CD14-positive monocyte (primary cell): ENCODE measurements around the gene TPRG1. TPM values are rescaled to one million over a fixed set of nuclear protein-coding genes. Genes with fewer than 3 reads are reported as not detected.

Experiments
- DNase-seq, 3 donors: peaks; one replicate each; pipeline ENCODE4 v3.0.0-alpha.2; 2011 to 2022
- H2AFZ ChIP-seq: 2 replicates; pipeline ENCODE4 v1.6.0; 2012; ENCODE audit warnings: mild to moderate bottlenecking, low read depth, low read length, inconsistent platforms; ENCODE audit not compliant: insufficient read depth, poor library complexity, severe bottlenecking
- H3K27ac ChIP-seq, 2 donors: 1 replicate in 1 of 2; 2 replicates in 1 of 2; pipeline ENCODE4 v1.5.1; 2012 to 2013; ENCODE audit warnings: low read length in 2 of 2, control low read depth in 1 of 2, inconsistent platforms in 1 of 2, low read depth in 1 of 2, mild to moderate bottlenecking in 1 of 2
- H3K27me3 ChIP-seq, 2 donors: one replicate each; pipeline versions ENCODE4 v1.6.0 to v1.6.1; 2011 to 2013; ENCODE audit warnings: low read length in 2 of 2; ENCODE audit not compliant: control insufficient read depth in 2 of 2, insufficient read depth in 2 of 2
- H3K36me3 ChIP-seq, 2 donors: replicated peaks in 1 of 2; 1 replicate in 1 of 2; 2 replicates in 1 of 2; pipeline versions ENCODE4 v1.5.1 to v1.6.1; 2012 to 2013; ENCODE audit warnings: low read length in 2 of 2, control low read depth in 1 of 2, inconsistent platforms in 1 of 2, mild to moderate bottlenecking in 1 of 2; ENCODE audit not compliant: insufficient read depth in 2 of 2, control insufficient read depth in 1 of 2
- H3K4me1 ChIP-seq, 2 donors: 1 replicate in 1 of 2; 2 replicates in 1 of 2; pipeline versions ENCODE4 v1.5.1 to v1.6.1; 2012 to 2013; ENCODE audit warnings: low read length in 2 of 2, control low read depth in 1 of 2, inconsistent platforms in 1 of 2, mild to moderate bottlenecking in 1 of 2, moderate library complexity in 1 of 2; ENCODE audit not compliant: insufficient read depth in 2 of 2, control insufficient read depth in 1 of 2
- H3K4me2 ChIP-seq: replicated peaks from 2 replicates; pipeline ENCODE3; 2012; ENCODE audit warnings: low read length, moderate library complexity, mild to moderate bottlenecking; ENCODE audit not compliant: poor library complexity, severe bottlenecking; ENCODE audit errors: extremely low read depth
- H3K4me3 ChIP-seq, 3 experiments: fragments of 200-600 bp in 1 of 3; sonication (generic) in 1 of 3; replicated peaks in 1 of 3; 1 replicate in 2 of 3; 2 replicates in 1 of 3; pipeline ENCODE4 v1.5.1; 2011 to 2013; ENCODE audit warnings: low read length in 3 of 3, mild to moderate bottlenecking in 3 of 3, control low read depth in 2 of 3, low read depth in 2 of 3, inconsistent platforms in 1 of 3, moderate library complexity in 1 of 3
- H3K79me2 ChIP-seq: 2 replicates; pipeline ENCODE4 v1.6.0; 2012; ENCODE audit warnings: mild to moderate bottlenecking, control low read depth, inconsistent platforms, low read length, moderate library complexity; ENCODE audit not compliant: insufficient read depth
- H3K9ac ChIP-seq: 2 replicates; pipeline ENCODE4 v1.6.0; 2017; ENCODE audit warnings: low read length, mild to moderate bottlenecking; ENCODE audit not compliant: insufficient read depth, poor library complexity, severe bottlenecking
- H3K9me3 ChIP-seq, 2 donors: replicated peaks in 1 of 2; 1 replicate in 1 of 2; 2 replicates in 1 of 2; pipeline versions ENCODE4 v1.5.1 to v1.6.1; 2012 to 2013; ENCODE audit warnings: low read length in 2 of 2, control low read depth in 1 of 2; ENCODE audit not compliant: control insufficient read depth in 1 of 2, insufficient read depth in 1 of 2
- H4K20me1 ChIP-seq: 2 replicates; pipeline ENCODE4 v1.6.0; 2012; ENCODE audit warnings: mild to moderate bottlenecking, low read length, control low read depth, moderate library complexity; ENCODE audit not compliant: insufficient read depth
- H3K27ac Mint-ChIP-seq, 7 donors: one replicate each; pipeline ENCODE4 v1.8.0; 2020; ENCODE audit warnings: mild to moderate bottlenecking in 7 of 7, mixed read lengths in 7 of 7, moderate library complexity in 6 of 7, inconsistent platforms in 2 of 7
- H3K27me3 Mint-ChIP-seq, 3 donors: one replicate each; pipeline ENCODE4 v1.8.0; 2021 to 2022; ENCODE audit warnings: low read depth in 3 of 3, mild to moderate bottlenecking in 3 of 3, mixed read lengths in 3 of 3, moderate library complexity in 3 of 3, inconsistent platforms in 1 of 3
- H3K36me3 Mint-ChIP-seq, 2 donors: one replicate each; pipeline ENCODE4 v1.8.0; 2020; ENCODE audit warnings: mixed read lengths in 2 of 2, inconsistent platforms in 1 of 2, mild to moderate bottlenecking in 1 of 2
- H3K4me1 Mint-ChIP-seq: one replicate; pipeline ENCODE4 v1.8.0; 2020; ENCODE audit warnings: mild to moderate bottlenecking, mixed read lengths
- H3K4me3 Mint-ChIP-seq, 2 donors: one replicate each; pipeline ENCODE4 v1.8.0; 2020; ENCODE audit warnings: mild to moderate bottlenecking in 2 of 2, mixed read lengths in 2 of 2, moderate library complexity in 1 of 2
- H3K9me3 Mint-ChIP-seq, 7 donors: one replicate each; pipeline ENCODE4 v1.8.0; 2020 to 2022; ENCODE audit warnings: mixed read lengths in 7 of 7, mild to moderate bottlenecking in 6 of 7, moderate library complexity in 6 of 7, inconsistent platforms in 2 of 7
- CTCF ChIP-seq: fragments of 200-600 bp; IDR thresholded peaks from one replicate; pipeline ENCODE4 v1.8.0; 2022; ENCODE audit warnings: antibody characterized with exemption, mild to moderate bottlenecking
- WGBS: methylation state at CpG from one replicate; pipeline ENCODE4 v1.1.5; 2013; ENCODE audit warnings: missing lambda C conversion rate; ENCODE audit not compliant: insufficient coverage; 5-methylcytosine and 5-hydroxymethylcytosine counted together
- intact Hi-C, 2 donors: fragments of 100-400 bp; cut with micrococcal nuclease; formaldehyde crosslinking; loops; one replicate each; pipeline versions ENCODE4 v1.15.0 to v1.15.1; 2023
- polyA plus RNA-seq, 3 donors: library from polyadenylated mRNA; depleted of rRNA in 1 of 3; unstranded in 2 of 3; stranded (reverse) in 1 of 3; fragments of 300-500 nt in 2 of 3; fragments of >200 nt in 1 of 3; fragmentation: Illumina TruSeq in 2 of 3; gene quantifications; 1 replicate in 2 of 3; 2 replicates in 1 of 3; pipeline ENCODE4 v1.2.3, GENCODE V29; 2012 to 2021

TPRG1 gene
- polyA plus RNA-seq, 3 donors = 0.14 to 1.7 (median 0.55) TPM

GRCh38 chr3:189232790-189233189 is 61.0 kb downstream of the TPRG1 start:
- Histone ChIP-seq H3K27ac (no peak overlapping the region), H4K20me1 (no peaks in the 10 kb centered on the region), H3K9ac (no peak overlapping the region), H3K9me3 (no peaks in the 10 kb centered on the region), H2AFZ (no peak overlapping the region), H3K36me3 (no peaks in the 10 kb centered on the region), H3K27me3 (no peaks in the 10 kb centered on the region), H3K4me3 (no peak overlapping the region), H3K4me2 (no peak overlapping the region), H3K4me1 (no peaks in the 10 kb centered on the region), H3K79me2 (no peaks in the 10 kb centered on the region)
- no peak overlapping the region for H3K4me3 Mint-ChIP-seq
- H3K27ac Mint-ChIP-seq = no peak overlapping the region
- H3K27me3 Mint-ChIP-seq = peaks cover 0 to 4% (median 3%) of the 10 kb centered on the region in 3 donors
- intact Hi-C loops = no loop called here
- H3K9me3 Mint-ChIP-seq = no peaks in the 10 kb centered on the region
- no peaks in the 10 kb centered on the region for H3K36me3 Mint-ChIP-seq
- H3K4me1 Mint-ChIP-seq = peaks cover 8% of the 10 kb centered on the region
- no peak for TF ChIP-seq CTCF
- 100% methylated on average over 2 of the region's 3 CpGs for WGBS
- no peak for DNase-seq

GRCh38 chr3:189233225-189233858 is 61.6 kb downstream of the TPRG1 start:
- Mint-ChIP-seq H3K27ac (no peak overlapping the region), H3K4me3 (no peak overlapping the region), H3K27me3 (peaks cover 0 to 4% (median 3%) of the 10 kb centered on the region in 3 donors), H3K9me3 (peaks cover 0 to under 1% (median 0%) of the 10 kb centered on the region in 7 donors), H3K36me3 (no peaks in the 10 kb centered on the region), H3K4me1 (peaks cover 8% of the 10 kb centered on the region)
- Histone ChIP-seq H3K9ac (no peak overlapping the region), H3K36me3 (no peaks in the 10 kb centered on the region), H3K4me1 (no peaks in the 10 kb centered on the region), H3K4me3 (no peak overlapping the region), H3K9me3 (no peaks in the 10 kb centered on the region), H3K27ac (no peak overlapping the region), H3K4me2 (no peak overlapping the region), H4K20me1 (no peaks in the 10 kb centered on the region), H3K79me2 (no peaks in the 10 kb centered on the region), H3K27me3 (no peaks in the 10 kb centered on the region), H2AFZ (no peak overlapping the region)
- whole genome bisulfite sequencing = 49% methylated on average over 4 of the region's 5 CpGs
- intact Hi-C loops = no loop called here
- no peak for TF ChIP-seq CTCF
- no peak for DNase-seq
